Skeletal muscle tissue (tissue), 4 donors: ENCODE data around the gene TPR. TPM values are rescaled to one million over a fixed set of nuclear protein-coding genes. Genes with fewer than 3 reads are reported as not detected.

ENCODE experiments used
- H3K27ac ChIP-seq: one replicate; pipeline ENCODE4 v1.7.0; 2013; ENCODE audit warnings: mild to moderate bottlenecking, low read depth, low read length, inconsistent platforms
- H3K27me3 ChIP-seq, 3 donors: one replicate each; pipeline ENCODE4 v1.7.0; 2013; ENCODE audit warnings: low read length in 3 of 3; ENCODE audit not compliant: control insufficient read depth in 3 of 3, insufficient read depth in 3 of 3
- H3K36me3 ChIP-seq, 3 donors: one replicate each; pipeline ENCODE4 v1.7.0; 2013; ENCODE audit warnings: low read length in 3 of 3; ENCODE audit not compliant: control insufficient read depth in 3 of 3, insufficient read depth in 3 of 3
- H3K4me1 ChIP-seq, 3 donors: one replicate each; pipeline ENCODE4 v1.7.0; 2013; ENCODE audit warnings: low read length in 3 of 3, mild to moderate bottlenecking in 3 of 3; ENCODE audit not compliant: control insufficient read depth in 3 of 3, insufficient read depth in 3 of 3
- H3K4me3 ChIP-seq, 3 donors: one replicate each; pipeline ENCODE4 v1.7.0; 2013; ENCODE audit warnings: low read length in 3 of 3
- H3K9ac ChIP-seq, 3 donors: one replicate each; pipeline ENCODE4 v1.7.0; 2013; ENCODE audit warnings: low read length in 3 of 3, mild to moderate bottlenecking in 3 of 3, moderate library complexity in 2 of 3, low read depth in 1 of 3
- H3K9me3 ChIP-seq, 3 donors: one replicate each; pipeline ENCODE4 v1.7.0; 2013; ENCODE audit warnings: low read length in 3 of 3; ENCODE audit not compliant: control insufficient read depth in 3 of 3
- total RNA-seq: library from RNA; depleted of rRNA; stranded (reverse); fragments of >200 nt; gene quantifications from one replicate; pipeline ENCODE4 v1.2.3, GENCODE V29; 2014
- donor health status: Osteomylitis.

TPR gene
- total RNA-seq, 1 donor from 2014 or later: 51.1 TPM

GRCh38 chr1:186307445-186307844 is 67.6 kb downstream of the TPR start:
- Histone ChIP-seq H3K4me1 (no peaks in the 10 kb centered on the region), H3K4me3 (no peak overlapping the region), H3K9ac (no peak overlapping the region), H3K27me3 (no peaks in the 10 kb centered on the region), H3K27ac (no peak overlapping the region), H3K9me3 (no peaks in the 10 kb centered on the region), H3K36me3 (peaks cover 2 to 8% (median 6%) of the 10 kb centered on the region in 3 donors)

GRCh38 chr1:186306533-186306932 is 68.5 kb downstream of the TPR start:
- peaks cover 0 to 3% (median 2%) of the 10 kb centered on the region in 3 donors for H3K36me3 ChIP-seq
- no peak overlapping the region for H3K4me3 ChIP-seq
- no peak overlapping the region for H3K27ac ChIP-seq
- no peaks in the 10 kb centered on the region for H3K27me3 ChIP-seq
- H3K9me3 ChIP-seq: no peaks in the 10 kb centered on the region
- no peaks in the 10 kb centered on the region for H3K4me1 ChIP-seq
- no peak overlapping the region for H3K9ac ChIP-seq

- Histone ChIP-seq H3K4me3 (no peak overlapping the region), H3K9ac (no peak overlapping the region), H3K27me3 (no peaks in the 10 kb centered on the region), H3K27ac (no peak overlapping the region), H3K4me1 (no peaks in the 10 kb centered on the region), H3K9me3 (no peaks in the 10 kb centered on the region), H3K36me3 (no peaks in the 10 kb centered on the region)
Measured at GRCh38 chr1:186304982-186305949, 69.8 kb downstream of the TPR start.

GRCh38 chr1:186303911-186304310 is 71.1 kb downstream of the TPR start:
- Histone ChIP-seq H3K9ac (no peak overlapping the region), H3K9me3 (no peaks in the 10 kb centered on the region)

GRCh38 chr1:186302381-186302920 is 72.6 kb downstream of the TPR start:
- H3K4me3 ChIP-seq: no peak overlapping the region
- no peak overlapping the region for H3K27ac ChIP-seq
- H3K36me3 ChIP-seq: no peaks in the 10 kb centered on the region
- H3K9ac ChIP-seq: no peak overlapping the region
- H3K4me1 ChIP-seq: no peaks in the 10 kb centered on the region
- no peaks in the 10 kb centered on the region for H3K27me3 ChIP-seq
- H3K9me3 ChIP-seq: no peaks in the 10 kb centered on the region

More at GRCh38 chr1:186303911-186304310, 71.1 kb downstream of the TPR start:
- no peak overlapping the region for H3K4me3 ChIP-seq
- H3K27me3 ChIP-seq: no peaks in the 10 kb centered on the region
- no peaks in the 10 kb centered on the region for H3K36me3 ChIP-seq
- H3K27ac ChIP-seq: no peak overlapping the region
- H3K4me1 ChIP-seq: no peaks in the 10 kb centered on the region

- Histone ChIP-seq H3K9ac (no peak overlapping the region), H3K4me1 (no peaks in the 10 kb centered on the region), H3K36me3 (no peaks in the 10 kb centered on the region), H3K4me3 (no peak overlapping the region), H3K27me3 (no peaks in the 10 kb centered on the region), H3K27ac (no peak overlapping the region), H3K9me3 (no peaks in the 10 kb centered on the region)
Measured at GRCh38 chr1:186301448-186301847, 73.6 kb downstream of the TPR start.

- Histone ChIP-seq H3K9ac (no peak overlapping the region), H3K27ac (no peak overlapping the region), H3K36me3 (no peaks in the 10 kb centered on the region), H3K27me3 (no peaks in the 10 kb centered on the region), H3K4me3 (no peak overlapping the region), H3K9me3 (no peaks in the 10 kb centered on the region), H3K4me1 (no peaks in the 10 kb centered on the region)
Measured at GRCh38 chr1:186300056-186300455, 75.0 kb downstream of the TPR start.

- no peak overlapping the region for H3K4me3 ChIP-seq
- H3K27me3 ChIP-seq: no peaks in the 10 kb centered on the region
- H3K36me3 ChIP-seq: no peaks in the 10 kb centered on the region
- H3K9ac ChIP-seq: no peak overlapping the region
- no peaks in the 10 kb centered on the region for H3K4me1 ChIP-seq
- H3K27ac ChIP-seq: no peak overlapping the region
- H3K9me3 ChIP-seq: no peaks in the 10 kb centered on the region
Measured at GRCh38 chr1:186299570-186299969, 75.5 kb downstream of the TPR start.

- no peaks in the 10 kb centered on the region for H3K9me3 ChIP-seq
- no peaks in the 10 kb centered on the region for H3K27me3 ChIP-seq
- H3K36me3 ChIP-seq: no peaks in the 10 kb centered on the region
- H3K9ac ChIP-seq: no peak overlapping the region
- no peak overlapping the region for H3K4me3 ChIP-seq
- H3K4me1 ChIP-seq: no peaks in the 10 kb centered on the region
- no peak overlapping the region for H3K27ac ChIP-seq
Measured at GRCh38 chr1:186298851-186299250, 76.2 kb downstream of the TPR start.

- Histone ChIP-seq H3K9ac (no peak overlapping the region), H3K9me3 (no peaks in the 10 kb centered on the region), H3K4me1 (no peaks in the 10 kb centered on the region), H3K27ac (no peak overlapping the region), H3K36me3 (no peaks in the 10 kb centered on the region), H3K27me3 (no peaks in the 10 kb centered on the region), H3K4me3 (no peak overlapping the region)
Measured at GRCh38 chr1:186297439-186298045, 77.5 kb downstream of the TPR start.
